Activated CD4-positive, alpha-beta memory T cell treated with anti-CD3 and anti-CD28 coated beads, Interleukin-2, amount 10 ng/mL, durations not matched to agents 7 days and 5 days (primary cell): ENCODE results near the gene KANTR. TPM values are rescaled to one million over a fixed set of nuclear protein-coding genes. Genes with fewer than 3 reads are reported as not detected.
"Not testable (repeated sequence)": the region's sequence is repeated elsewhere in the genome, so short reads cannot be mapped to it uniquely, and the experiment has no call there.

Source experiments
- CTCF ChIA-PET: fragments of 350-600 bp; sonication (Branson Sonifier 250); formaldehyde crosslinking; loops from one replicate; lab custom pipeline; 2021; ENCODE audit warnings: antibody characterized with exemption, inconsistent platforms; lab: Charles Lee
- POLR2A ChIA-PET: fragments of 350-600 bp; sonication (Branson Sonifier 250); formaldehyde crosslinking; loops from one replicate; lab custom pipeline; 2021; ENCODE audit warnings: antibody characterized with exemption; lab: Charles Lee
- DNase-seq: peaks from one replicate; pipeline ENCODE4 v3.0.0-alpha.2; 2020
- H3K27ac Mint-ChIP-seq: one replicate; pipeline ENCODE4 v1.8.0; 2021; ENCODE audit warnings: mild to moderate bottlenecking, mixed read lengths
- H3K27me3 Mint-ChIP-seq: one replicate; pipeline ENCODE4 v1.8.0; 2021; ENCODE audit warnings: mixed read lengths
- H3K36me3 Mint-ChIP-seq: one replicate; pipeline ENCODE4 v1.8.0; 2021; ENCODE audit warnings: low read depth, mixed read lengths
- H3K4me1 Mint-ChIP-seq: one replicate; pipeline ENCODE4 v1.8.0; 2021; ENCODE audit warnings: mixed read lengths
- H3K4me3 Mint-ChIP-seq: one replicate; pipeline ENCODE4 v1.8.0; 2021; ENCODE audit warnings: mild to moderate bottlenecking, mixed read lengths
- H3K9me3 Mint-ChIP-seq: one replicate; pipeline ENCODE4 v1.8.0; 2021; ENCODE audit warnings: mixed read lengths
- total RNA-seq, 2 experiments: library from RNA; stranded (reverse); gene quantifications; one replicate each; pipeline ENCODE4 v1.2.3, GENCODE V29; 2021

The KANTR gene
- total RNA-seq, 2 experiments from 2014 or later: 7.5 to 7.7 TPM

GRCh38 chrX:53164566-53164965, 70.6 kb downstream of the KANTR start:
- H3K36me3 Mint-ChIP-seq, H3K27me3 Mint-ChIP-seq, POLR2A ChIA-PET, H3K27ac Mint-ChIP-seq, H3K4me1 Mint-ChIP-seq, H3K9me3 Mint-ChIP-seq, DNase-seq, H3K4me3 Mint-ChIP-seq: not testable (repeated sequence)
- CTCF ChIA-PET: interaction anchor here (0.7 kb wide), 1 partner anchor 24 kb away, joined by 3 read pairs; no protein-coding TSS in a partner anchor

DNA sequence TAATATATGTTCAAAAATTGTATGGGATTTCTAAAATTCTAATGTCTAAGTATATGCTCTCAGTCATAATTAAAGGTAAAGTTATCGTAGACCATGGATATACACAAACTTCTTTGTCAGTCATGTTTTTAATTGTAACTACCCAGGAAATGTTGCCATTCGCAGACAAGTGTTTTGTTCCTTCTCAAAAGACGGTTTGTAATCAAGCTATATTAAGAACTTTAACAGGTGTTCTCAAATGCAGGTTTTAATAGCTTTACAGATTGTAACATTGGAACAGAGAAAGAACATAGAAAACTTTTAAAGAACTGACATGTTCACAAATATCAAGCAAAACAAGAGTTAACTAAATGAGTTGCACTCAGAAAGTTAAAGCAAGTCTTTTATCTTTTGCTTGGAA, 72.2 kb downstream of the KANTR start:
- Mint-ChIP-seq H3K36me3 (no peaks in the 10 kb centered on the region), H3K9me3 (no peaks in the 10 kb centered on the region), H3K27ac (no peak overlapping the region), H3K27me3 (no peaks in the 10 kb centered on the region), H3K4me1 (no peaks in the 10 kb centered on the region), H3K4me3 (no peak overlapping the region)
- no peak for DNase-seq
- CTCF ChIA-PET: no interaction called here
- POLR2A ChIA-PET: no interaction called here

DNA sequence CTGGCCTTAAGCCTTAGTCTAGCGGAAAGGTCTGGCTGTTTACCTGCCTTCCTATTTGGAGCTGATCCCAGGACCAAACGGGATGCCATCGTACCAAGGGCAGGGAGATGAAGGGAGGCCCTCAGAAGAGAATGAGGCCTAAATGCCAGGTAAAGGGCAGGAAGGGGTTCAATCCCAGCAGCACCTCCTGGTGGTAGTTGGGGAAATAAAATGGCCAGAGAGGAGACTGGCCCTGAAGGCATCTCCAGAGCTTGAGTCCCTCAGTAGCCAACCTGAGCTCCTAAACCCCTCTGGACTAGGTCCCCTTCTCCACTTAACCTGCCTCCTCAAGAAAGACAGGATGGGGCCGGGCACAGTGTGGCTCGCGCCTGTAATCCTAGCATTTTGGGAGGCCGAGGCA, 77.4 kb downstream of the KANTR start:
- Mint-ChIP-seq H3K9me3 (peaks cover 3% of the 10 kb centered on the region), H3K4me1 (no peaks in the 10 kb centered on the region), H3K36me3 (peaks cover 4% of the 10 kb centered on the region), H3K27ac (no peak overlapping the region), H3K27me3 (no peaks in the 10 kb centered on the region), H3K4me3 (no peak overlapping the region)
- ChIA-PET POLR2A (no interaction called here), CTCF (no interaction called here)
- DNase-seq: no peak

Other genes with a start within 250 kb of the KANTR start
- not detected for gene XAGE3, start 226.1 kb upstream of the KANTR start, total RNA-seq
- gene FAM156B, start 196.8 kb upstream of the KANTR start, total RNA-seq: 10 to 100 TPM; 10.3 to 12.2 TPM
- 10 to 100 TPM; 18.5 to 21.0 TPM for gene FAM156A, start 135.6 kb upstream of the KANTR start, total RNA-seq
- gene GPR173, start 45.4 kb upstream of the KANTR start, total RNA-seq: not detected
- 10 to 100 TPM; 30.2 to 31.1 TPM for gene TSPYL2, start 11.8 kb upstream of the KANTR start, total RNA-seq
- 10 to 100 TPM; 95.5 to 99.9 TPM for gene KDM5C, start 131.1 kb downstream of the KANTR start, total RNA-seq
- gene IQSEC2, start 187.4 kb downstream of the KANTR start, total RNA-seq: under 1 TPM; 0.20 to 0.48 TPM